Middle frontal gyrus (tissue), 1 donor: ENCODE data around the gene DCAKD.

Experiments used
- DNase-seq: peaks from one replicate; pipeline ENCODE4 v3.0.0-alpha.2; 2015; ENCODE audit warnings: low spot score; ENCODE audit errors: extremely low spot score

Gene DCAKD

DNA sequence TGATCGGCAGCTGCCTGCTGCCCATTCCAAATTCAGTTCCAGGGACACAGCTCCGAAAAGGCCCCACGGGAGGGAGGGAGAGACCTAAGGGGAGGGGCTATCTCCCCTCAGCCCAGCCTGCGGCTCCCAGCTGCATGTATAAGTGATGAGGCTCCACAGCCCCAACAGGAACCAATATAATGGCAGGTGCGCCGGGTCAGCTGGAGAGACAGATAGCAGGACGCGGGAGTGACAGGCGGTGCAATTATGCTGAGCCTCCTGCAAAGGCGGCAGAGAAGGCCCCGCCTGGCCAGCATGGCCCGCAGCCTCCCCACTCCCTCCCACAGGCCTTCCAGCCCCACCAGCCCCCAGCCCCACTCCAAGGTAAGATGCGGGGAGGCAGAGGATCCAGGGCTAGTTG lies 75.2 kb downstream of the DCAKD start:
- DNase-seq: no peak
